HG03135 (cell line): ENCODE measurements around the gene VSTM4.

Source experiments
- ATAC-seq: cut with Tn5 transposase; IDR thresholded peaks from one replicate; pipeline ENCODE4 v1.9.1; 2021; ENCODE audit warnings: mild to moderate bottlenecking, moderate library complexity; ENCODE audit not compliant: unreplicated experiment

VSTM4 gene

DNA sequence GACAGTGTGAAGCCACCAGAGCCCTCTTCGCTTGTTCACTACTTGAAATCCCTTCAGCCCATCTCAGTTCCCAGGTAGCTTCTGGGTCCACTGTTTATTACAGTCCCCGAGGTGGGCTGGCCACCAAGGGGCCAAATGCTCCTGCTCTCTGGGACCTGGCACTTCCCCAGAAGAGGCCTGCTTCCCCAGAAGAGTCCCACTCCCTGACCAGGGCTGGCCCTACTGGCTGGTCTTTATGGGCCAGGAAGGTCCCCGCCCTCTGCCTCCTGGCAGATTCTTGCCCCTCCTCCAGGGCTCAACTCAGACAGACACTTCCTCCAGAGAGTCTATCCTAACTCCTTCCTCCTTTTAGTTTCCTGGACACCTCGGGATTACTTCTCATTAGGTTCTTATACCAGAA lies 105.0 kb downstream of the VSTM4 start:
- no peak for ATAC-seq

DNA sequence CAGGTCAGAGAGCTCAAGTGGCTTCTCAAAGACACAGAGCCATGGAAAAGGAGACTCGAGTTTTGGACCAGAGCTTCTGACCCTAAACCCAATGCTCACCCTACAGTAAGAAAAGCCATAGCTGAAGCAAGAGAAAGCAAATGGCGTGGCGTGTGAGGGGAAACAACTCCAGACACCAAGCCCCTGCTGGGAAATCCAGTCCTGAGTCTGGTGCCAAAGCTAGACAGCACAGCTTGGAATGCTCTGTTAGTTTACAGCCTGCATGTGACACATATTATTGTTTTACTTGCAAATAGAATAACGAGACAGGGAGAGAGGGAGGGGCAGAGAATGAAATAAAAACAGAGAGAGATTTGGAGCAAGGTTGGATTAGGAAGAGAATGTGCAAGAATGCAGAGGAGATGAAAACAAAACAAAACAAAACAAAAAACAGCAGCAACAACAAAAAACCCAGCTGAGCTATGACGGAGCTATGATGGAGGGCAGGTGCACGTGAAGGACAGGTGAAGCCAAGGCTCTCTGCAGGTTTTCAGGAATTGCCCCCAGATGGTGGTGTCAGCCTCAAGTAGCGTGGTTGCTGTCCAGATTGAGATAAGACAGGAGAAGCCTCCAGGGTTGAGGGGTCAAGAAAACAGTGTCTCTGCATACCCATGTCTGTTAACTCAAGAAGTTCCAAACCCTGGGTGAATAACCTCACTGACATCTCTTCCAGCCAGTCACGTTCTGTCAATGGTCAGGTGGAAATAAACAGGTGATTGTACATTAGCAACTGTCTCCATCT lies 105.9 kb downstream of the VSTM4 start:
- ATAC-seq: no peak

DNA sequence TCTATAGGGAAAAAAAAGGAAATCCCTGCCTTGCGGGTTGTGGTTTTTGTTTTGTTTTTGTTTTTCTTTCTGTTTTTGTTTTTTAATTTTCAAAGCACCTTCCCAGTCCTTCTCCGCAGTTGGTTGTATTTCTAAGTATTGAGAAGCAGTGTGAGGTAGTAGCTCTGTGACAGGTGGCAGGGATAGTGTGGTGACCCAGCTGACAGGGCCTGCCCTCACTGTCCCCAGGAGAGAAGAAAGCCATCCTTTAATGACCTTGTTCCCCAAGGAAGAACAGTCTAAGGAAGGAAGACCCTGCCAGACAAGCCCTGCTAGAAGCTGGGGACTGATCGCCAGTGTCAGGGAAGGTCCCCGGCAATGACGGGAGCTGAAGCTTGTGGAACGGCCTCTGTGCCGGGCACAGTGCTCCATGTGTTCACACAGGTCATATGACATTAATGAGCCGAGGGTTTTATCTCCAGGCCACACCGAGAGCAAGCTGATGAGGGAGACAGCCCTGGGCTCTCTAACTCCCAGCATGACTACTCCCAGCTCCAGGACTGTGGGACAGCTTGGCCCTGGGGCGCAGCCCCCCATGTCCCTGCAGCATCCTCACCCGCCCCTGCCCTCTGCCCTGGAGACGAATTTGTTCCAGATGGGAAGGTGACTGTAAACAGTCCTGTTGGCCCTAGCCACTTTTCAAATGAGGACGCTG lies 106.7 kb downstream of the VSTM4 start:
- ATAC-seq: no peak

- ATAC-seq: no peak
Observed at GRCh38 chr10:49008091-49008490, 107.2 kb downstream of the VSTM4 start.

DNA sequence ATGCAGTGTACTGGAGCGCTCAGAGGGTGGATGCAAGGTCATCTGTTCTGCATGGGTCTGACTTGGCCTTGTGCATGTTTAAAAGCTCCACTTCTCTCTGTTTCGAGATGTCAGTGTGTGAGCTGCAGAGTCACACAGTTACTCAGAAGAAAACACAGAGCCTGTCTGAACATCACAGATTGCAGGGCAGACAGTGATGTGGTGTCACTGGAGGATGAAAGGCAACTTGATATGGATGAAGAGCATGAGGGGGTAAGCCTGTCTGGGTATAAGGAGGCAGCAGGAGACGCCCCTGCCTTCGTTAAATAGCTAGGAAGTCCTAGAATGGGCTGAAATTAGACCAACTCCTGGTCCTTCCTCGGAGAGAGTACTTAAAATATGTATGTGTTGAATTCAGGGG lies 108.2 kb downstream of the VSTM4 start:
- no peak for ATAC-seq

- ATAC-seq: no peak
Observed at GRCh38 chr10:49005270-49005669, 110.1 kb downstream of the VSTM4 start.

GRCh38 chr10:49001870-49002672 lies 113.3 kb downstream of the VSTM4 start:
- no peak for ATAC-seq

GRCh38 chr10:49001402-49001801 lies 113.9 kb downstream of the VSTM4 start:
- no peak for ATAC-seq

DNA sequence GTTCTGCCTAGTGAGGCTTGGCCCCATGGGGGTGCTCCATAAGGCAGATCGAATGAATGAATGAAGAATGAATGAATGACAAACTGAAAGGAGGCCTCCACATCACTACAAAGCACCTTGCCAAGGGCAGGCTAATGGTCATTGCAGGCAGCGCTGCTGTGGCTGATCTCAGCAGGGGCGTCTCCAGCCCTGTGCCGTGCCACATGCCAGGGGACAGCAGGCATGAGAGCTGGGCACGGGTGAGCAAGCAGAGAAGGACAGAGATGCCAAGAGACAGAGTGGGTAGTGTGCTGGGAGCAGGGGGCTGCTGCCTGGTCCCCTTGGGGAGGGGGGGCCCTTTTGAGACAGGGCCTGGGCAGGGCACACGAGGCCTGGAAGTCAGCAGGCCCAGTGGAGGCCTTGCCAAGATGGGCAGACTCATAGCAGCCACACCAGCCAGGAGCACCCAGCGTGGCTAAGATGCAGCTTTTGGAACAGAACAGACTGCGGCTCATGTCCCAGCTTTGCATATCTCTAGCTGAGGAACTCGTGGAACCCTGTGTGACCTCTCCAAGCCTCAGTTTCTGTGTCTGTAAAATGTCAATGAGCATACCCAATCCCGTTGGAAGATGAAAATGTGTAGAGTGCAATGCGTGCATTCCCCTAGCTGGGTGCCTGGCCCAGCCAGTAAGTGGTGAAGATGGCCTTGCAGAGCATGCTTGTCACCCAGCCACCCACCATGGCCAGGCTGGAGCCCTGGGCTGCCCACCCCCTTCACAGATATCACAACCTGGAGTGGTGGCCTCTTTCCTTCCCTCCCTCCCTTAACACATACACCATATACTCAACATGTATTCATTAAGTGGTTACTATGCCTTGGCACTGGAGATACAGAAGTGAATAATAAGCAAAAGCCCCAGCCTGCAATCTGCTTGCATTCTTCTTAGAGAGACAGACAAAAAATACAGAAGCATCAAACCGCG lies 114.6 kb downstream of the VSTM4 start:
- no peak for ATAC-seq

DNA sequence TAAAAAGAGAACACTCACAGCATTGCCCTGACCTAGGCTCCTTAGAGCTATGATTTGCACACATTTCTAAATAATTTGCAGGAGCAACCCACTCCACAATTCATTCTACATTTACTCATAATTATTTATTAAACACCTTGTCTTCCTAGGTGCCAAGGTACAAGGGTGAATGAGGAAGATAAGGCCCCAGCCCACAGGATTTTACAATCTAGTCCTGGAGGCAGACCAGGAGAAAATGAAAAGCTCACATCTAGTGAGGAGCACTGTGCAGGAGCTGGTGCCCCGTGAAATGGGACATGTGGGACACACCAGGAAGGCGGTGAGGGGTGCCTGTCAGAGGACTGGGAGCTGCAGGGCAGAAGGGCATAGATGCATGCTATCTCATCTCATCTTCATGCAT lies 116.0 kb downstream of the VSTM4 start:
- no peak for ATAC-seq

DNA sequence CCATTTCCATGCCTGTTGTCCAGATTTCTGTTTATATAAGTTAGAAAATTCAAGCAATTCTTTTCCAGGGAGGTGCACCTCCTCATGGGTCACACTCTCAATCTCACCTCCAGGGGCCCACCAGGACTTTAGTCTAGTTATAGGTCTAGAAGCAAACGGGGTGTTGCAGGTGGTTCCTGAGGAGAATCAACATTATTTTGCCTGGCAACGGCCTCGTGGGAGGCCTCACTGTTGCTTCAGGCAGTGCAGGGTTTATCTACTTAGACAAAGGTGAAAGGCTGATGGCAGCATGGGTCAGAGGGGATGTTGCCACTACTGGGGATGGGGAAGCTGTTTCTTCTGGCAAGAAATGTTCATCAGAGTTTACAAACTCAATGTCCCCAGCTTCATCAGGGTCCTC lies 119.0 kb downstream of the VSTM4 start:
- ATAC-seq: no peak

- ATAC-seq: no peak
Observed at GRCh38 chr10:48993627-48994026, 121.7 kb downstream of the VSTM4 start.

GRCh38 chr10:48990226-48990625 lies 125.1 kb downstream of the VSTM4 start:
- no peak for ATAC-seq

DNA sequence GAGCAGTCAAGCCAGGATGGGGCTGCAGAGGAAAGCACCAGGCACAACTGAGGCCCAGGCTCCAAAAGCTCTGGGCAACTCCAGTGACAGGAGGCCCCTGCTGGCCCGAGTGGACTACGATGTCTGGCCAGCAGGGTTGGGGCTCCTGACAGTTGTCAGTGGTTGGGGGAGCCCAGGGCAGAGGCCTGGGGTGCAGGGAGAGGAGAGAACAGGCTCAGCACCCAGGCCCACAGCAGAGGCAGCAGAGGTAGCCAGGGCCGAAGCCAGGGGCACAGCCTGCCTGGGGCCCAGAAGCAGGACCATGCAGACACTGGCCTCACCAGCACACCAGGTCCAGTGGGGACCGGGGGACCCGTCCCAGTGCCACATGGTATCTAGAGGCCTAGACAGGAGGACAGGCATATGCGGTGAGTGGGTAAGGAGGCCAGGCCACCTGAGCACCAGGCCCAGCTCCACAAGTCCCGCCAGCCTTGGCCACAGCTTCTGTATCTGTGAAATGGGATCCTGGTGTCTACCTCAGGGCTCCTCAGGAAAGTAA lies 129.6 kb downstream of the VSTM4 start:
- ATAC-seq: no peak

GRCh38 chr10:48983648-48984351 lies 131.5 kb downstream of the VSTM4 start:
- ATAC-seq: no peak

- ATAC-seq: no peak
Observed at GRCh38 chr10:48982584-48982983, 132.7 kb downstream of the VSTM4 start.

- no peak for ATAC-seq
Observed at GRCh38 chr10:48981310-48981907, 133.9 kb downstream of the VSTM4 start.

DNA sequence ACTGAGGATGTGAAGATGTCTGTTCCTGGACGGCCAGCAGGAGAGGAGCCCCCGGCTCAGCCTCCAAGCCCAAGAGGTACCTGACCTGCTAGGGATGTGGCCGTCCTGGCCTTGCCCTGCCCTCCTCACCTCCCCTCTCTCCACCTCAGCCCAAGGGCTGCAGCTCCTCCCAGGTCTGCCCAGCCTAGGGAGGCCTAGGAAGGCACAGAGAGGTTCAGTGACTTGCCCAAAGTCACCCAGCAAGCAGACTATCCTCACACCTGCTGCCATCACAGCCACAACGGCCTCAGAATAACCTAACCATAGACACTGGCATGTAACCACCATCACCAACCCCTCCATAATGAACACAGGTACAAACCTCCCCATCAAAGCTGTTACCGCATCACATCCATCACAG lies 137.0 kb downstream of the VSTM4 start:
- ATAC-seq: no peak

- ATAC-seq: no peak
Observed at GRCh38 chr10:48976196-48976595, 139.1 kb downstream of the VSTM4 start.
